GM19452 (cell line): ENCODE results near the gene PIM3.
A peak's percentile ranks its signal among the peaks of the same experiment; 100 is the strongest.

Experiments
- ATAC-seq: cut with Tn5 transposase; IDR thresholded peaks from one replicate; pipeline ENCODE4 v1.9.1; 2021; ENCODE audit not compliant: unreplicated experiment

PIM3 gene

DNA sequence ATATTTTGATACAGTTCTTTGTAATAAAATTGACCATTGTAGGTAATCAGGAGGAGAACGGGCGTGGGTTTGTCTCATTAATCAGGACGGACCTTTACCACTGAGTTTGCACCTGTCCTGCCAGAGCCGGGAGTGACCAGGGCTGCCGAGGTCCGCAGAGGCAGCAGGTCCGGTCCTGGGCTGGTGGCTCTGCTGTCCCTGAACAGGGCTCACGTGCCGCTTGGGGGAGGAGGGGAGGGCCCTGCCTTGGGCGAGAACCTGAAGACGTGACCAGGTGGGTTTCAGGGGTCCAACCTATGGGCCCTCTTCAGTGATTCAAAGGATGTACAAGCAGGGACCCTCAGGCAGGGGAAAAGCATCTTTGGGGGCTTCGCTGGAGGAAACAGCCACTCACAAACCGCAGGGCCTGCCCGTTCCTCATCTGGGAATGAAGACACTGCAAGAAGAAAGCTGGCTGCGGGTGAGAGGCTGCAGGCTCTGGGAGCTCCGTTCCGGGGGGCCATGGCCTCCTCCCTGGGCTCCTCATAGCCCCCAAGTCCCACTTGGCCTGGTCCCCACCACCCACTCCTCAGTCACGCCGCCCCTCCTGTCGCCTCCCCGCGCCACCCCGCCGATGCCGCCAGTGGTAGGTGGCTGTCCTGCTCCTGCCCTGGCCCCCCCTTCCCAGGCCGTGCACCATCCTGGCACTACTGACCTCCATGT is 32.9 kb upstream of the PIM3 start:
- ATAC-seq, result no peak

DNA sequence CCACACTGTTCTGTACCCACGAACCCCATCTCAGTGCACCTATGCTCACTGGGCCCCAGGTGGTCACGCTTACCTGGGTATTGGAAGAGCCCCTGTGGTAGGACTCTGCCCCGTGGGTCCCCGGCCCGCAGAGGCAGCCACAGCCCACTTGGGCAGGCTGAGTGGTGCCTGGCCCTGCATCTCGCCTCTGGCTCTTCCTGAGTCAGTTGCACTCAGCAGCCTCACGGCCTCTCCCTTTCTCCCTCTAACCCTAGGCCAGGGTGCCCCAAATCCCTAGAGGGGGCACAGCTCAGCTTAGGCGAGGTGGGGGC is 32.4 kb upstream of the PIM3 start:
- no peak for ATAC-seq

DNA sequence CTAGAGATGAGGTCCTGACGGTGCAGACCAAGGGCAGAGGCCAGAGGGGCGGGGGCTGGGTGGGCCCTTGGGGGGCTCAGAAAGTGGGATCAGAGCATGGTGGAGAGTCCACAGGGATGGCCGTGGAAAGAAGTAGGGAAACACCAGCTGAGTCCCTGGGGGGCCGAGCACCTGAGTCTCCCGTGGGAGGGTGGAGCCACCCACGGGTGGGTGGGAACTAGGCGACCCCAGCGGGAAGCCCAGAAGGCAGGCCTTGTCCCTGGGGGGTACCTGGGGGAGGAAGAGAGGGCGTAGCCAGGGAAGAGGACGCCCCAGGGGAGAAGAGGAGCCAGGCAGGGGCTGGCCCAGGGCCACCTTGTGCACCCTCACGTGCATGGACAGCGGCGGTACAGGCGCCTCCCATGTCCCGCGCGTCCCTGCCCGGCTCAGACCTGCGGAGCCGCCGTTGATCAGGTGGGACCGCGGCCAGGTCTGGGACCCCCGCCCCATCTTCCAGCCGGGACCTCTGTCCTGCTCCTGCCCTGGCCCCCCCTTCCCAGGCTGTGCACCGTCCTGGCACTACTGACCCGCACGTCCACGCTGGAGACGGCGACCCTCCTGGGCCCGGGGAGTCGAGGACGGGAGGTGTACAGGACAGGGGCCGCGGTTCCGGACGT is 31.9 kb upstream of the PIM3 start:
- no peak for ATAC-seq

DNA sequence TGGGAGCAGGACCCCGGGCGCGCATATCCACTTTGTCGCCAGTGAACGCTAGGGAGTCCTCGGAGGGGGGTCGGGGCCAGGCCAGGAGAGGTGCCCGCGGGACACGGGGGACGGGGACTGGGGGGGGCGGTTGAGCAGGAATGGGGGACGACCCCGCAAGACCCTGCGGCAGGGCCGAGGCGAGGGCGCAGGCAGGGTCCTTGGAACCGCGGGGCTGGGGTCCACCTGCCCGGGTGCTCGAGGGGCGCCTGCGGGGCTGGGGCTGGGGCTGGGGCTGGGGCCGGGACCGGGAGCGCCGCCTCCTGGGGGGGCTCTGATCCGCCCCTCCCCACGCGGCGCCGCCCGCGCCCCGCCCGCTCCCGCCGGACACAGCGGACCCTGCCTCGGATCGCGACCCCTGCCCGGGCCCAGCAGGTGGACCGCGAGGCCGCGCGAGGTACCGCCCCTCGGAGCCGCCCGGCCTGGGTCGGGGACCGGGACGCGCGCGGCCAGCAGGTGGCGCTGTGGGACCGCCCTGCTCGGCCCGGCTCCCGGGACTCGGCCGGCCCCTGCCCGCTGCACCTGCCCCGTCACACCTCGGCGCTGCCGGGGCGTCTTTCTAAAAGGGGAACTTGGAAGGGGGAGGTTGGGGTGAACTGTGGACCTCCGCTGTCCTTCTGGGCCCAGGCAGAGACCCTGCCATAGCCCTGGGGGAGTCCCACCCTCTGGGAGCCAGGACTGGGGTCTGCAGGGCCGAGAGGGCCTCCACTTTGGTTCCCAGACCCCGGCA is 31.2 kb upstream of the PIM3 start:
- no peak for ATAC-seq

DNA sequence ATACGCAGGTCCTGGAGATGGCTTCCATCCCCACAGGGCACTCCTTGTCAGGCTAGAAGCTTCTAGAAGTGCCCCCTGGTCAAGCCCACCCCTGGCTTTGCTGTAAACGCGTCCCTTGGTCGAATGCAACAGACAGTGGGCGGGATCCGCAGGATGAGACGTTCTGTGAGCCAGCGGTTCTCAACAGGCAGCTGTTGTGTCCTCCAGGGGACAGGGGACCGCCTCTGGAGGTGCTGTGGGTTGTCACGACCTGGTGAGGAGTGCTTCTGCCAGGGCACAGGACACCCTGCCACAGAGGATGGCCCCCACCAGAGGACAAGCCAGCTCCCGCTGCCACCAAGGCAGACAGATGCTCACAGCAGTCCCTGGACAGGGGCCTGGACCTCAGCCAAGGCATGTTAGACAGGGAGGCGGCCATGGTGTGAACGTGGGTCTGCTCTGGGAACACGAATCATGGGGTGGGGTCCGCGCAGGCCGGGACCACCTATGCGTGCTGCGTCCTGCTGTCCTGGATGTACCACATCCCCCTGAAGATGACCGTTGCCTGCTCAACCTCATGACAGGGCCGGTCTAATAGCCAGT is 30.5 kb upstream of the PIM3 start:
- ATAC-seq, result no peak

DNA sequence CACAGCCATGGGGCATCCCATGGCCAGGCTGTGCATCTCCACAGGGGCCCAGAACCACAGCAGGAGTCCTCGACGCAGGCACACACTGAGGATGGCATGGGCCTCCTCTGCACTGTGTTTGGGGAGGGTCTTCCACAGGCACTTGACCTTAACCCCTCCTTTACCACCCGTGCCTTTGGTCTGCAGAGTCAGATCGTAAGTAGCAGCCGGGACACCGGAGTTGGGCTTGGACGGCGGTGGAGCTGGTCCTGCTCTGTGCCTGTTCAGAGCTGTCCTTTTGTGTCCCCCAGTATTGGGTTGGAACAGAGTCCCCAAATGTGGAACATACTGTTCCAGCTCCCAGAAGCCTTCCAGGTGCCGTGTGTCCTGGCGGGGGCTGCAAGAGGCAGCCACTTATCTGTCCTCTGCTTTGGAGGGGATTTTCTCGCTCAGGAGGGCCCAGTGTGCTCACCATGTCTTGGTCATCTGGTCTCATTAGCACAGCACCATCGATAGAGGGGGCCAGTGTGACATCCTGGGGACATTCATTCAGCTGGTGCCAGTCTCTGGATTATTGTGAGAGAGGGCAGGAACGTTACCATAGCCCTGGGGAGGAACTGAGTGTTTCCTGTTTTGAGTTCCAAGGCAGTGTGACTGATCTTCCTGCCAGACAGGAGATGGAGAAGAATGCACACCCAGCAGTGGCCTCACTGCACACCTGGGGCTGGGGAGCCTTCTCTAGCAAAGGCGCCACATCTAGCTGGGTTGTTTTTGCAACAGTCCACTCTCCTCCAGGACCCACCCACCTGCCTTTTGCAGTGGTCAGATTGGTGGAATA is 29.8 kb upstream of the PIM3 start:
- no peak for ATAC-seq

DNA sequence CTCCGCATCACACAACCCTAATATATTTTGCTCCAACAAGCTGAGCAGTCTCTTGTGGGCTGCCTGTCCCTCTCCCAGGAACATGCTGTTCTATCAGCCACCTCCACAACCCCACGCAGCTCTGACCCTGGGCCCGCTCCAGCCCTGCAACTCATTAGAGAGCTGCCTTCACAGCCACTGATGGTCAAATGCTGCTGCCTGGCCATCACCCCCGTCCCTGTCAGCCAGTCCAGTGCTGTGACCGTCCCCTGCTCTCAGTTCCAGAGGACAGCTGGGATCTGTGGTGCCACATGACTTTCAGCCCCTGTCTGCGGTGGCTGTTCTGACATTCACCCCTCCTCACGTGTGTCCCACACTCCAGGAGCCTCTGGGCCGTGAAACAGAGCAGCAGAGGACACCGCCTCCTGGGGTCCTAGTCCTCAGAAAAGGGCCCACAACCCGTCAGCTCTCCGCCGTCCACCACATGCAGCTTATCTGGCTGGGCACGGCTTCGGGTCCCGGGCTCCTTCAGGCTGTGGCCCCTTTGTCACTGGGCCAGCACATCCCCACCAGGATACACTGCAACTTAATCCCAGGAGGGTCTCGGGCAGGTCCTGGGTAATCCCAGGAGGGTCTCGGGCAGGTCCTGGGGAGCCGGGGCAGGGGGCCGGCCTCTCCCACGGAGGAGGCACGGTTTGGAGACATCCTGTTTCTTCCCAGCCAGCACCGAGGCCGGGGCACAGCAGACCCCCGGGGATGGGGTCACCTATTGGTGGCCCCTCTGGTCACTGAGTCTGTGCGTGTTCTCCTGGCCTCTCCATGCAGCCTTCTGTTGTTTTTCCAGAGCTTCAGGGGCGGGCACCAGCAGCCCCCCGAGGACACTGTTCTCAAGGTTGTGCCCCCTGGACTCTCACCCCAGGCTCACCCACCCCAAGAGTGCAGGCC is 27.1 kb upstream of the PIM3 start:
- no peak for ATAC-seq

DNA sequence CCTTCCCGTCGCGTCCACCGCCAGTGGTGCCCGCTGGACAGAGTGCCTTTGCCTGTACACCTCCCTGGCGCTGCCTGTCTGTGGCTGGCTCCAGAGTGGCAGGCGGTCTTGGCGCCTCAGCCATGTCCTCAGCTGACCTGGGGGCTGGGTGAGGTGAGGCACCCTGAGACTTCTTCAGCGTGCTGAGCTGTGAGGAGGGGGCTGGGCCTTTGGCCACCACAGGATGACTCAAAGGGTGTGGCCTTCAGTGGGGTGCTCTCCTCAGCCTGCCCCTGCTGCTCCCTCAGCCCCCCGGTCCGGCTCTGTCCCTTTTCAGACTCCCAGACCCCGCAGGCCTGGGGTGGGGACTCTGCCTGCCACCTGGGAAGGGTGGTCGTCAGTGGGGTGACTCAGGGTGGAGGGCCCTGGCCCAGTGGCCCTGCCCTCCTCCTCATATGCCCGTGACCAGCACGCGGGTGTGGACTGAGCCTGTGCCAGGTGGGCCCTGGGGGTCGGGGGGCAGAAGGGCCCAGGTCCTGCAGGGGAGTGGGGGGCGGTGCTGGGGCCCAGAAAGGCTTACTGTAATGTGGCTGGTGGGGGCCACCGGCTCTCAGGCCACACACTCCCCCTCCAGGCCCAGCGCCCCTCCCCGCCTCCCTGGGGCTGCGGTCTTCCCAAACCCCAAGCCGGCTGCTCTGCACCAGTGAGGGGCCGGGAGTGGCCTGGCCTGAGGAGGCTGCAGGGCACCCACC is 26.2 kb upstream of the PIM3 start:
- no peak for ATAC-seq

DNA sequence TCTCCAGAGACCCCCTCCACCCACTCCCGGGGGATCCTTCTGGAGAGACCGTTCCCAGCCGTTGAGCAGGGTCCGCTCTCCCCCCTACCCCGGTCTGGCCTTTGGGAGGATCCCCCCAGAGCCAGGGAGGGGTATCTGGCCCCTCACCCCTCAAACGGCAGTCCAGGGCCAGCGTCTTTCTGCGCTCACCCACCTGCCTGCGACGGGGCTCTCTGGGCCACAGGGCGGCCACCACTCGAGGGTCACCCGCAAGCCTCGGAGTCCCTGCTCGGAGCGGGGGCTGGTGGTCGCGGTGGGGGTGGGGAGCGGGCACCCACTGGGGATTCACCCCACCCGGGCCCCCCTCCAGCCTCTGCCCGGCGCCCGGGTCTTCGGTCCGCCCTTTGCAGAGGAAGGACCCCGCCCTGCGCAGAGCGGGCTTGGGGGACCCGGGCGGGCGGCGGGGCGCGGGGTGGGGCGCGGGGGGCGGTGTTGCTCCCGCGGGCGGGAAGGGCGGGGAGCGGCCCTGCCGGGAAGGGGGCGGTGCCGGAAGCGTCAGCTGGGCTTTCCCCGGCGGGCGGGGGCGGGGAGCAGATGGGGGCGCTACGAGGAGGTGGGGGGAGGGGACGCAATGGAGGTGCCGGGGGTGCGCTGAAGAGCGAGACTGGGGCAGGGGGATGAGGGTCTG is 25.5 kb upstream of the PIM3 start:
- no peak for ATAC-seq

DNA sequence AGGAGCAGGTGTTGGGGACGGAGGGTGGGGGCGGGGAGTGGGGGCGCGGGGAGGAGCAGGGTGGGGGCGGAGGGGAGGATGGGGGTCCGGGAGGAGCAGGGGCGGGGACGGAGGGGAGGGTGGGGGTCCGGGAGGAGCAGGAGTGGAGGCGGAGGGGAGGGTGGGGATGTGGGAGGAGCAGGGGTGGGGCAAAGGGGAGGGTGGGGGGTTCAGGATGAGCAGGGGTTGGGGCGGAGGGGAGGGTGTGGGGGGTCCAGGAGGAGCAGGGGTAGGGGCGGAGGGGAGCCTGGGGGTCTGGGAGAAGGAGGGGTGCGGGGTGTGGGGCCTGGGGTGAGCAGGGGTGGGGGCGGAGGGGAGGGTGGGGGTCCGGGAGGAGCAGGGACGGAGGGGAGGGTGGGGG is 25.0 kb upstream of the PIM3 start:
- ATAC-seq, result no peak

DNA sequence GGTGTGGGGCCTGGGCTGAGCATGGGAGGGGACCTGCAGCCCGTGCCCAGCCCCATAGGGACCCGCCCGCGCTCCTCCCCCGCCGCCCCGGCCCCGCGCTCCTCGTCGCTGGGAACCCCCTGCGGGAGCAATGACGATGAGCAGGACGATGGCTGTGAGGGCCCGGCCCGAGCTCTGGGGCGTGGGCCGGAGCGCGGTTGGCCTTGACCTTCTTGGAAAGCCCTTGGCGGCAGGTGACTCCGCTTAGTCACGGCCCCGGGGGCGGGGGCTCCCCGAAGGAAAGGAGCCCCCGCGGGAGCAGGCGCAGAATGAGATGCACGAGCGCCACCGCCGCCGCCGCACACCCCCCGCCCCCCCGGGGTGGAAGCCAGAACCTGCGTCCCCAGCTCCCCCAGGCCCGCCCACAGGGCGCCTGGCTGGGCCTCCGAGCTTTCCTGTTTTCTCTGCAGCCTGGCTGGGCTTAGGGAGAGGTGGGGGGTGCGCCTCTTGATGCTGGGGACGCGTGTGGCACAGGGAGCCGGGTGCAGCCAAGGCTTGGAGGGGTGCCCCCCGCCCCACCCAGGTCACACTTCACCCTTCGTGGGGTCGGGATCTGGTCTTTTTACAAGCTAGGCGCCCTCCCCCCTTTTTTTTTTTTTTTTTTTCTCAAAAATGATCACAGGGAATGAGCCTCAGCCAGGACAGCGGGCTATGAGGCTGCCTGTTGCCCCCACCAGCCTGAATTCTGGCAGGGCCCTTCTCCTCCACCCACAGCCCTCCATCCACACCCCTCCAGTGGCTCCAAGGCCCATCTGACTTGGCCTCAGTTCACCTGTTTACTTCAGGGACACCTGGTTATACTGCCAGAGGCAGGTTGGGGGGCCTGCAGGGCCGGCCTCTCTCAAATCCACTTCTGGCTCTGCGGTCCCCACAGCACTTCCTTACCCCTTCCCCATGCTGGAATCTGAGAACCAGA is 24.3 kb upstream of the PIM3 start:
- ATAC-seq, result peak; percentile 64

DNA sequence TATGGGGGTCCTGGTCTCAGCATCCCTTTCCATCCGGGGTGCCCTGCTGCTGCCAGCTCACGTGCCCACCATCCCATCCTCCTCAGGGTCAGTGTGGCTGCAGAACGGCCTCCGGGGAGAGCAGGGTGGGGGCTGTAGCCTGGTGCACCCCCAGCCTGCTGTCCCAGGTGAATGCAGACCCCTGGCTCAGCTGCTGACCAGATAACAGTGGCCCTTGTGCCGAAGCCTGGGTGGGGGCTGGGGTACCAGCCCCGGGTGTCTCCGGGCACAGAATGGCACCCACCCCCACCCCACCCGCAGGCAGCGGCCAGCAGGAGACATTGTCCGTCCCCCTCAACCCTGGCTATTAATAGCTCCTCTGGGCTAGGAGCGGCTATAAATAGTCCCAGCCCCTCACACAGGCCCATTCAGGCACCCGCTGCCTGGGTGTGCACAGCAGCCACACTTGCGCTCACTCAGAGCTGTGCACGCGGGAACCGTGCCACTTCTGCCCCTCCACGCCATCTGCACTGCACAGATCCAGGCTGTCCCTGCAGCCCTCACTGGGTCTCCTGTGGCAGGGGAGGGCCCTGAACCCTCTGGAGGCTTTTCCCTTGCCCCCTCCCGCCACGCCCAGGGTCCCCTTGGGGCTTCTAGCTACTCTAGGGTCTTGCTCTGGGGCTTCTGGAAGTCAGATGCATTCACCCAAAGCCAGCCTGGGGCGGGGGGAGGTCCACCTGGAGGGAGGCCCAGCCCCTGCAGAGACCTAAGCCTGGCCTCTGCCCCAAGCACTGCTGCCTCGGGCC is 23.4 kb upstream of the PIM3 start:
- no peak for ATAC-seq

DNA sequence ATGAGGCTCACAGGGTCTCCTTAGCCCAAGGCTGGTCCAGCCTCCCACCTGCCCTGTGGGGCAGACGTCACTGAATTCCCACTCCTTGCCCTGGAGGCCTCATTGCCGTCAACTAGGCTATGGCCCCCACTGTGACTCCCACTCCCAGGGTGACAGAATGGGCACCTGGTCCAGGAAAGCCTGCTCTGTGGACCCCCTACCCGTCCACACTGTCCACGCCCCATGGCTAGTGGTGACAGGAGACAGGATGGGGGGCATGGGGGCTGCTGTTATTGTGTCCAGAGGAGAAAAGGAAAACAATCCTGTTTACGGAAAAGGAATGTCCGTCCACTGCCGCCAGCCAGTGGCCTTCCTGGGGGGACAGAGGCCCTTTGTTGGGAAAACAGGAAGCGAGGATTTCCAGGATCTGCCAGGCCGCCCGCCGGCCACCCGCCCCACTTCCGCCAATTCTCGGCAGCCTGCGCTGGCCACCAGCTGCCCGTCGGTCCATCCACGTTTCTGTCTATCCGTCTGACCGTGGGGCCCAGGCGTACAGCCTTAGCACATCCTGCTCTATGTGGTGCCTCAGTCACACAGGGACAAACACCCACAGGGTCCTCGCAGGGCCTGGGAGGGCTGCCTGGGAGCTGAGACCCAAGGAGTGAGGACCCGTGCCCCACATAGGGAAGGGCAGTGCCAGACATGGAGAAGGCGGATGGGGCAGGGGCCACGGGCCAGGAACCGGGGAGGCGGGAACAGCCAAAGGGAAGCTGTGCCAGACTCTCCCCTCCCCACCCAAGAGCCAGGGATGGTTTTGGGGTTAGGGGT is 22.6 kb upstream of the PIM3 start:
- ATAC-seq, result no peak

DNA sequence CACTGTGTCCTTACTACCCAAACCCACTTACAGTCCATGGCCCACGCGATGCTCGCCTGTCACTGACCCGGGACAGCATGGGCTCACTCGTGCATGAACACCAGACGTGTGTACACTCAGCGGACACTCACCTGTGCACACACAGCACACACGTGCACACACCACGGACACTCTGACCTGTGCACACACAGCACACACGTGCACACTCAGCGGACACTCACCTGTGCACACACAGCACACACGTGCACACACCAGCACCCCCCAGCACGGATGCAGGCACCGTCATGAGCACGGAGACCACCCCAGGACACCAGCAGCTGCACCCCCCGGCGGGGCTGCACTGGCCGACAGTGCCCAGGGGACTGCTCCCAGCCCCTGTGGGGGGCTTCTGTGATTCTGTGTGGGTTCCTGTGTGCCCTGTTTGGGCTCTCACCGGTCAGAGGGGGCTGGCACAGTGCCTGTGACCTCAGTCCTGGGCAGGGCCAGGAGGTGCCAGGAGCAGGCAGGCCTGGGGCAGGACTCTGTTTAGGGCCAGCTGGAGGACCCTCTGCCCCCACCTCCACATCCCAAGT is 21.9 kb upstream of the PIM3 start:
- ATAC-seq, result no peak

DNA sequence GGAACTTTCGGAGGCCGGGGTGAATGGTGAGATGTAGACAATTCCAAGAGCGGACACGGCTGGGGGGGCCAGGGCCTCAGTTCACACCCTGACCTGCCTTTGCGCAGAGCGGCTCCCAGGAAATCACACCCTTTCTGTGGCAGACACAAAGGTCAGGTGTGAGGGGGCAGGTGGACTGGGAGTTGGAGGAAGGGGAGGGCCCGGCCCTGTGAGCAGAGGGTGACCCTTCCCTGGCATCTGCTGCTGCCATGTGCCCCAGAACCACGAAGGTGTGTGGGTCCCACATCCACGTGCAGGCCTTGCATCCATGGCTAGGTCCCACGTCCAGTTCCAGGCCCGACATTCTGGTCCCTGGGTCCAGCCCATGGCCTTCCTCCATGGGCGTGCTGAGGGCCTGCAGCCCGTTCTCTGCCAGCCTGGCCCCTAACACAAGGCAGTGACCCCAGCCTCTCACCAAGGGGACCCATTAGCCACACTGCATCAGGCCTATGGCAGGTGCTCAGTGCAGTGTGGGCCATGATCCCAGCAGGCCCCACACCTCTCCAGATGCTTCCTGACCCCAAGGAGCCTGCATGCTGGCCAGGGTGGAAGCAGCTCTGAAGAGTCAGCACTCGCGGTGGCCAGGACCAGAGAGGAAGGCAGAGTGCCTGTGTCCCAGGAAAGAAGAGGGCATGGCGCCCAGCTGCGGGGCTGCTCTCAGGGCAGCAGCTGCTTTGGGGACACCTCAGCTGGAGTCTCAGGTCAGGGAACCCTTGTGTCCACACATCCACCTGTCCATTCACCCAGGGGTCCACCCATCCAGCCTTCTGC is 18.9 kb upstream of the PIM3 start:
- ATAC-seq, result no peak
